NCI-H128 (cell line): Measurements from ENCODE around the gene MARCHF6.
A peak's percentile ranks its signal among the peaks of the same experiment; 100 is the strongest.
"Not testable (repeated sequence)": the region's sequence is repeated elsewhere in the genome, so short reads cannot be mapped to it uniquely, and the experiment has no call there.

Source experiments
- DNase-seq: peaks from one replicate; lab custom pipeline; 2025; ENCODE audit not compliant: unreplicated experiment; lab: John Stamatoyannopoulos, UW

Gene MARCHF6

DNA sequence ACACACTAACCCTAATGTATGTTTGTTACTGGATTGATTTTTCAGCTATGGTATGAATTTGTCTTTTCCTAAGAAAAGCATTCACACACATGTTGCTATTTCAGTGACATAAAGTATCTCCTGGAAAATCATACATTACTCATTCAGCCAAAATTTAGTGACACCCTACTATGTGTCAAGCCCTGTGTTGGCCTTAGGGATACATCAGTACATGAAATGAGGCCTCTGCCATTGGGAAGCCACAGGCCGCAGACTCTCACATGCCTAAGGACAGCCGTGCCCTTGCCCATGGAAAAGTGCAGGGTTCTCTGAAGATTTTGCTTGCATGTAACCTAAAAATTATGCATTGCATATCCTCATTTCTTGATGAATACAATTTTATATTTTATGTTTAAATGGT, 5.2 kb upstream of the MARCHF6 start:
- DNase-seq: no peak

DNA sequence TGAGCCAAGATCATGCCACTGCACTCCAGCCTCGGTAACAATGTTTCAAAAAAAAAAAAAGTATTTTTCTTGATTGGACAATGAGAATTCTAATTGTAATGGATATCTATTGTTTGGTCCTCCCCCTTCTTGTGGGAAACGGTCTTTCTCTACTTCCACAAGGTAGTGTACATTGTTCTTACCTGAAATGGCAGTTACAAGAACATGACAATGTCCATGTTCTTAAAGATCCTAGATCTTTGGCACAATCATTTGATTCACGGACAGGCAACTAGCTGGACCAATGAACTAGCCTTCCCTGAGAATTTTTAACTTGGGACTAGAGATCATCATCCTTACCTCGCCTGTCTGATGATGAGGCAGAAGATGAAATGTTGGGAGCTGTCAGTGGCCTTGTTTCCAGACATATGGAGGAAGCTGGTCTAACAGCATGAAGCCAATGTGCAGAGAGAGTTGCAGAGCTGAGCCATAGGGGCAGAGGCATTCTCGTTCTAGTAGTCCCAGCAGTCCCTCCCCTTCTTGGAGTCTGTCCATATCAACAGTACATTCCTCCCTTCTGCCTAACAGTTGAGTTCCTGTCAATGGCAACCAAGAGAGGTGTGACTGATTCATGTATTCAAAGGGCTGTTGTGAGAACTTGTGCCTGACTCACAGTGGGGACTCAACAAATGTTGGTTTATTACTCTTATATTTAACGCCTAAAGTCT, 2.1 kb upstream of the MARCHF6 start:
- no peak for DNase-seq

DNA sequence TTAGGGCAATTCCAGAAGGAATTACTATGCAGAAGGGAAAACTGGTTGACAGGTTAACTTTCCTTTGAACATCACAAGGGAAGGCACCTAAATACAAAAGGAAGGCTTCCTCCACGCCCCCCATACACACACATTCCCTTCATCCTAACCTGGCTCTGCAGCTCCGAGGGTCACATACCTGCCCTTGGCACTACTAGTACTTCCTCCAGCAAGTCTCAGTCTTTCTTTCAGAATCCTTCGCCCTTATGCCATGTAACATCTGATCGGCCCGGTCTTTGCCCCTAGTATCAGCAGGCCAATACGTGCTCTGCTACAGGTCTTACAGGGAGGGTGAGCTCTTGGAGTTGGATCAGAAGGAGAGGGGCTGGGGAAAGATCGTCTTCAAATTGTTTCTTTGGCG, 1.6 kb upstream of the MARCHF6 start:
- DNase-seq: no peak

DNA sequence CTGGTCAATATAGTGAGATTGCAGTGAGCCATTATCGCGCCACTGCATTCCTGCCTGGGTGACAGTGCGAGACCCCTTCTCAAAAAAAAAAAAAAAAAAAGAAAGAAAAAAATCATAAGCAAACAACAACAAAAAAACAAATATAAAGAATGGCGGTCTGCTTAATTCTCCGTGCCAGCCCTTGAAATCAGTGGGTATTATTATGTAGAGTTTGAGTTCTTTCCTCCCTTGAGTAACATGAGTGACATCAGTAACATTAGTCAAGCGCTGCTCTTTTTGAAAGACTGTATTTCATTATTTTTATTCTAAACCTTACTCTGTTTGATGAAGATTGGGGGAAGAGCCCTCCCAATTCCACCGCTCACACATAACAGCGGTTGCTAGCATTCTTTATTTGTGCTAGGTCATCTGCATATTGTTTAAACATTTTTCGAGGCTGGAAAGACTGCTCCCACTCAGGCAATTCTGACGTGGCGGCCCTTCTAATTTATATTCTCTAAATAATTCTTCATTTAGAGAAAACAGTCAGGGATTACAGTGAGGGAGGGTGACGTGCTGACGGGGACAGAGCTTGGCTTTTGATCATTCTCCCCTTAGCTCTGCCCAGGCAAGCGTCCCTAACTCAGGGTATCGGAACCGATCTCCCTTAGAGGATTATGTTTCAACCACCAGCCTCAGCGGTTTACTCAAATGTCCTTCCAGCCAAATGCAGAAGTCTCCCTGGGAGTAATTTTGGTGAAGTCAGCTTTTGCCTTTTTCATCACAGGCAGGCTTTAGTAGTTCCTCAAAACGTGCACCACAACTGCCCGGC, 860 bp upstream of the MARCHF6 start:
- DNase-seq: peak; percentile 74

DNA sequence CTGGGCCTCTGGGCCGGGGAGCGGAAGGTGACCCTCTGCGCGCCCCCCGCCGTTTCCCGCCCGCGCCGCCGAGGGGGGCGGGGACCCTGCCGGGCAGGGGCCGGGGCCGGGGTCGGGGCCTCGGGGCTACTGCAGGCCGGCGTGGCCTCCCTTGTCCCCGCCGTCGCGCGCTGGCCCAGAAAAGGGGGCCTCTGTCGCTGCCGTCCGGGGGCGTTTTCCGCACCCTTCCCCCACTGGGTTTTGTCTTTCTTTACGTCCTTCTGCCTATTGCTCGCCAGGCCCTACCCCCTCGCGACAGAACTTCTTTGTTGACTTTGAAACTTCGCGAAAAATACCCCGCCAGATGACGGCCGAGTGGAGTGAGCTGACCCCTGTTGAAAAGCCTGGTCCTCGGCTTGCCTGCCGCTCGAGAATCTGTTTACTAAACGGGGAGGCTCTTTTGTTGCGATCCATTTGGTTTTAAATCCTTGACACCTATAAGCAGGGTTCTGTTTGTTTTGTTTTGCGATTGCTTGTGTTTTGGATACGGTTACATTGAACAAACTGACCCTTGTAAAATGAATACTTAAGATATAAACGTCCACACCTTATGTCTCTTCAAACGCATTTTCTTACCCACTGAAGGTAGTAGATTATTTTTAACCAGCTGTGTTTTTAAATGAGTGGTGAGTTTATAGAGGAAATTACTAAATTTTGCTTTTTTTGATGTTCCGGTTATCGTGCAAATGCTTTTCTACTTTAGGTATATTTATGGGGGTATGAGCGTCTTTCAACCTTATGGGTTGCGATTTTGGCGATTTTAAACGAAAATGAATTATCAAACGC, 765 bp downstream of the MARCHF6 start:
- DNase-seq: no peak

DNA sequence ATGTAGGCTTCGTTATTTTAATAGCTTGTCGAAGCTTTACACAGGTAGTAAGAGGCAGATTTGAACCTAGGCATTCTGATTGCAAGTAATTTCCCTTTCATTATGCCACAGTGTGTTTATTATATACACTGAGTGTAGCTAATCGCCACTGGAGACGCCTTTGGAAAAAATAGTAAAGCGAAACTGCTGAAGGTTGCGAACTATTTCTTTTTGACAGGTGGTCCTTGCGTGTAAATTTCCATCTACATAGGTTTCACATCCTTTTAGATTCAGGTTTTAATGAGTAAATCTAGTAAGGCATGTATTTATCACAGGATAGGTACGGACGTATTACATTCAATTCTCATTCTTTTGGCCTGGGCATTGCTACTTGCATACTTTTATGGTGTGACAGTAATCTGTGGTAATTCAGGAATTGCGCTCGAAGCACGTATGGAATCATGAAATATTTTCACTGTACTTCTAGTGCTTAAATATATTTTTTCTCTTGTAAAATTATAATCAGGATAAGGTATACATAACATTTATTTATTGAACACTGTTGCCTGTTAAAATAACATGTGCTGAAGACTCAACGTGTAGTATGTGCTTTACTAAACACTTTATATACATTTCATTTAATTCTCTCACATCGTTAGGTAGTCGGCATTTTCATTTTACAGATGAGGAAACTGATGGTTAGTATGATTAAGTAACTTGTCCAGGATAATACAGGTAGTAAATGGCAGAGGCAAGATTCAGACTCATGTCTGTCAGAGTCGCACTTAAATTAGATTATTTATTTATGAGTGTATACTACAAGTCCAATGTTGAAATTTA, 1.8 kb downstream of the MARCHF6 start:
- peak; percentile 19 for DNase-seq

DNA sequence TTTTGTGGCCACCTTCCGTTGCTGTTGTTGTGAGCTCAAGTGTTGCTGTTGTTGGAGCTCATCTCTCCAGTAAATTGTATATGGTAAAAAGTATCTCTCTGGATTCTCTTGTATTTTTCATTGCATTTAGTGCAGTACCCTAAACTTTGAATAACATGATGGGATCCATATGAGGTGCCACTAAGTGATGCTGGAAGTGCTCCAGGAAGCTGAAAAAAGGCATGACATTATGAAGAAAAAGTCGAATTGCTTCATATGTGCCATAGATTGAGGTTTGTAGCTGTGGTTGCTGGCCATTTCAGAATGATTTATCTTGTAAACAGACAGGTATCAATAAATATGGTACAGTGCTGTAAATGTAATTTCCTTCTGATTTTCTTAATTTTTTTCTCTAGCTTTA, 5.5 kb downstream of the MARCHF6 start:
- no peak for DNase-seq

DNA sequence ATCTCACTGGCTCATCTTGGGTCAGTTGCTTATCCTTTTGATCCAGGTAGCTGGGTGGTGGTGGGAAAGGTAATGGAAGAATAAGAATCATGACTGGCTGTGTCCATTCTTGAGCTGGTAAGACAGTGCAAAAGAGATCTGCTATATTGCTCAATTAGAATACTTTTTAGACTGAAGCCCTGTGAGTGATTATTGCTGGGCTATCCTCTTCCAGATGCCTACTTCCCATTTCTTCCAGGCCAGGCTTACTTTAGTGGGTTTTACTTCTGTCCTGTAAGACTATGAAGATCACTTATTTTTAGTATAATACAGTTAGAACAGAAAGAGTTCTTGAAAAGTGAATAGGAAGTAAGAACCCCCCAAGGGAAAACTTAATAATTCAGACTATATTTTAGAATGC, 7.2 kb downstream of the MARCHF6 start:
- no peak for DNase-seq

DNA sequence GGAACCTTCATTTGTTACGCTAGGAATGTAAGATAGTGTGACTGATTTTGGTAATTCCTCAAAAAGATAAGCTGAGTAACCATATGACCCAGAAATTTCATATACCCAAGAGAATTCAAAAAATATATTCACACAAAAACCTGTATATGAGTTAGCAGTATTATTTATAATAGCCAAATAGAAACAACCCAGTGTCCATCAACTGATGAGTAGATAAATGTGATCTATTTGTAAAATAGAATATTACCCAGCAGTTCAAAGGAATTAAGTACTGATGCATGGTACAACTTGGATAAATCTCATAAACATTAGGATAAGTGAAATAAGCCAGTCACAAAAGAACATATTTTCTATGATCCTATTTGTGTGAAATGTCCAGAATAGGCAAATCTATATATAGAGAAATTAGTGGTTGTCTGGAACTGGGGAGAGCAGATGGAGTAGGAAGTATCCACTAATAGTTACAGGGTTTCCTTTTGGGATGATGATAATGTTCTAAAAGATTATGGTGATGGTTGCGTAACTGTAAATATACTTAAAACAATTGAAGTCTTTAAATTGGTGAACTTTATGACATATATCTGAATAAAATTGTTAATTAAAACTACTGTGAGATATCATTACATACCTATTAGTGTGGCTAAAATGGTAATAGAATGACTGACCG, 10.2 kb downstream of the MARCHF6 start:
- DNase-seq: no peak

DNA sequence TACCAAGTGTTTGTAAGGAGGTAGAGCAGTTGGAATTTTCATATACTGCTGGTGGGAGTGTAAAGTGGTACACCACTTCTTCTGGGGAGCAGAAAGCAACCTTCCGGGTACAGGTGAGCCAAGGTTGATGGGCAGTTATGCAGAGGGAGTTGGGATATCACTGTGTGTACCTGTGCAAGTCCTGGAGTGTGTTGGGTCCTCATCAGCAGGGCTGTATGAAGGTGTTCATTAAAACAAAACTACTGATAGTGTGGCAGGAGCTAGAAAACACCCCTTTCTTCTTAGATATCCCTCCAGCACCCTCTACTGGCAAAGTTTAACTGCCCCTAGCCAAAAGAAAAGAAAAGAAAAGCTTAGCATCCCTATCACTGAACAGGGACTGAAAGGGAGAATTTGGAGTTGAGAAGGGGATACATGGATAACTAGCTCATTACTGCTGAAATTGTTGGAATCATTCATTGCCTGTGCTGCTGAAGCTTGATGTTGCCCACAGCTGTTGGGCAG, 10.7 kb downstream of the MARCHF6 start:
- no peak for DNase-seq

DNA sequence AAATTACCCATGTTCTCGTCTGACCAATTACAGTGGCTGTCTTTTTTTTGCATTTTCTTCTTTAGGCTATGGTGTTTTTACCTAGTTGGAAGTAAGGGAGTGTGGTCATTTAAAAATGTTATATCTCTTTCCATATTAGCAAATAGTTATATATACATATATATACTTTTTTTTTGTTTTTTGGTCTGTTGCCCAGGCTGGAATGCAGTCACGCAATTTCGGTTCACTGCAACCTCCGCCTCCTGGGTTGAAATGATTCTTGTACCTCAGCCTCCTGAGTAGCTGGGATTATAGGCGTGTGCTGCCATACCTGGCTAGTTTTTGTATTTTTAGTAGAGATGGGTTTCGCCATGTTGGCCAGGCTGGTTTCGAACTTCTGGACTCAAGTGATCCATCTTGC, 12.3 kb downstream of the MARCHF6 start:
- DNase-seq: no peak

DNA sequence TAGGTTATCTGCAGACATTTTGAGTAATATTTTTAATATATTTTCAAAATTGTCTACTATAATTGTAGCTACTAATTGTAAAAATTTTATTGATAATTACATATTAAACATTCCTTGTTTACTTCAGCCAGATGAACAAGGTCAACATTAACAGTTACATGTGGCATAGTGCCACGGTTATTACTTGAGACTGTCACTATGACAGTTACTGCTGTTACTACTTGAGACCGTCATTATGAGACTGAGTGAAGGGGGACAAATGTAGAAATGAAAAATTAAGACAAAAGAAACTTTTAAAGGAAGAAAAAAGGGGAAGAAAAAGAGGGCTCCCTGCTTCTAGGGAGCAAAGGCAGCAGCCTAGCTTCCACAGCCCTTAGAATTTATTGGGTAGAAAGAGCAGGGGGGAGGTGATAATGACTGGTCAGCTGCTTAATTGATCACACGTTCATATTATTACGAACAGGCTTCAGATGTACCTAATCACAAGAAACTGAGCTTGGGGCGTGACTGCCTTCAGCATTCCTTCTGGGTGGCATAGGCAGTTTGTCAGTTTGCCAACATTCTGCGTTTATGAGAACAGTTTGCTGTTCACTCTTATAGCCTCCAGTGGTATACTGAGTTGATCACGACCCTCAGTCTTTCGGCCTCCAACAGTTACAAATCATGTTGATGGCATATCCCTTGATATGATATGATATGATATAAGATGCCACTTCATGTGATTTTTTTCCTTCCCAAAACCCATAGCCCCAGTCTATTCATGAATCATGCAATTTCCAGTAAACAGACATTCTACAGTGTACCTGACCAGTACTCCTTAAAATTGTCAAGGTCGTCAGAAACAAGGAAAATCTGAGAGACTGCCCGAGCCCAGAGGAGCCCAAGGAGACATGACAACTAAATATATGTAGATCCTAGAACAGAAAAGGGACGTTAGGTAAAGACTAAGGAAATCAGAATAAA, 13.1 kb downstream of the MARCHF6 start:
- no peak for DNase-seq

DNA sequence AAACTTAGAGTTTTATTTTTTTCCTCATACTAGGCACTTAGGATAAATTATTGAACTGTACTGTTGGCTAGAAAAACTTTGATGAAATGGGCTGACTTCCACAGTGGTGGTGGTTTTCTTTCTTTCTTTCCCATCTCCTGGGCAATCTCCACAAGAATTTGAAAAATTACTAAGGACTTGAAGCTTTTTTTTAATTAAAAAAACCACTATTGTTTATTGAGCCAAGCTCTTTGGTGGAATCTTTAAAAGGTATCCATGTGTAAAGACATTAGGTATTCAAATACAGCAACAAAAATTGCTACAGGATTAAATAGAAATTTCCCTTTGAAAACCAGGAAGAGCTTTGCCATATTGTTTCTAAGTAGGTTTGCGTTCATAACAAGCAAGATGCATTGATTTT, 14.1 kb downstream of the MARCHF6 start:
- DNase-seq: no peak

DNA sequence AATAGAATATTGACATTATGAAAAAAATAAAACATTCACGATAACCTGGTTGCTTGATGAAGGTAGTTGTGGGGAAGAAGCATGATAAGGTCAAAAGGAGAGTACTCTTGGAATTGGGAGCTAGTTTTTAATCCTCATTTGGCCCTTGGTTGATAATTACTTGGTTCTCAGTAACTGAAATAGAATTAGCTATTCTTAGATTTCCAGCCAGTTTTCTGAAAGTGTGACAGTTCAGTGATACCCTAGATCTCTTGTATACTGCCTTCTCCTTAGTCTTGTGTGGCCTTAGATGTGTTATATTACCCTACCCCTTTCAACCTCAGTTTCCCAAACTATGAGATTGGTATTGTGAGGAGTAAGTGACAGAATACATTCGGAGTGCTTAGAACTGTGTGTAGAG, 17.4 kb downstream of the MARCHF6 start:
- no peak for DNase-seq

DNA sequence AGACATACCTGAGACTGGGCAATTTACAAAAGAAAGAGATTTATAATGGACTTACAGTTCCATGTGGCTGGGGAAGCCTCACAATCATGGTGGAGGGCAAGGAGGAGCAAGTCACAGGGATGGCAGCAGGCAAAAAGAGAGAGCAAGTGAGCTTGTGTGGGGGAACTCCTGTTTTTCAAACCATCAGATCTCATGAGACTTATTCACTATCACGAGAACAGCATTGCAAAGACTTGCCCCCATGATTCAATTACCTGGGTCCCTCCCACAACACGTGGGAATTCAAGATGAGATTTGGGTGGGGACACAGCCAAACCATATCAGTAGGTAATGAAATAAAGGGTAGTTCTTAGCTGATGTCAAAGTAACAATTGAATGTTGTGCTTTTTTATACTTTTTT, 17.9 kb downstream of the MARCHF6 start:
- not testable (repeated sequence) for DNase-seq

DNA sequence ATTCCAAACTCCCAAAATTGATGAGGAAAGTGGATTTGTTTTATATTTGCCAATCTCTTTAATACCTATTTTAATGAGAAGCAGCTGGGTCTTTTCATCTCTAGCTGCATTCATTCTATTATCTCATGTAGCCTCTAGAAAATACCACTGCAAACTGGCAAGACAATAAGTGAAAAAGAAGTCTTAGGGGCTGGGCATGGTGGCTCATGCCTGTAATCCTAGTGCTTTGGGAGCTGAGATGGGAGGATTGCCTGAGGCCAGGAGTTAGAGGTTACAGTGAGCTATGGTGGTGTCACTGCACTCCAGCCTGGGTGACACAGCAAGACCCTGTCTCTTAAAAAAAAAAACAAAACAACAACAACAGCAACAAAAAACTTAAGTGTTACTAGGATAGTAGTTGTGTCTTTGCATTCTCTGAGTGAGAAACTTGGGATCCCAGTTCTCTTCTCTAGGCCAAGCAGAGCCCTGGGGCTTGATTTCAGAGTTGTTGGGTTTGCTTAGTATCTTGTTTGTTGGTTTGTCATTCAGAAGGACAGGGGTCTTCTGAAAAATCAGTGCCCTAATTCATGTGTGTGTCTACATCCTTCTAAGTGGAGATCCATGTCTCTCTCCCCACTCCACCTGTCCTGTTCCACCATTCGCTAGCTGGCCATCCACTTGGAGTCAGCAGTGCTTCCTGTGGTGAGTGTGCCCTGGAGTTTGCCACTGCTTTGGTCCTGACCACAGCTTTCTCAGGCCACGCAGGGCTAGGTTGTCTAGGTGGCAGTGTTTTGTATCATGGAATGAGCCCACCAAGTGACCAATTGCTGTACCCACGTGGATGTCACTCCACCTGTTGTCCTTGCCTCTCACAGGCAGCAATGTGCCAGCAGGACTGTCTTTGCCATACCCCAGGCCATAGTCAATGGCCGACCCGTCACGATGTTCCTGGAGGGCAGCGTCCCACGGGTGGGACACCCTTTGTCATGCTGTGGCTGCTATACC, 19.5 kb downstream of the MARCHF6 start:
- no peak for DNase-seq

DNA sequence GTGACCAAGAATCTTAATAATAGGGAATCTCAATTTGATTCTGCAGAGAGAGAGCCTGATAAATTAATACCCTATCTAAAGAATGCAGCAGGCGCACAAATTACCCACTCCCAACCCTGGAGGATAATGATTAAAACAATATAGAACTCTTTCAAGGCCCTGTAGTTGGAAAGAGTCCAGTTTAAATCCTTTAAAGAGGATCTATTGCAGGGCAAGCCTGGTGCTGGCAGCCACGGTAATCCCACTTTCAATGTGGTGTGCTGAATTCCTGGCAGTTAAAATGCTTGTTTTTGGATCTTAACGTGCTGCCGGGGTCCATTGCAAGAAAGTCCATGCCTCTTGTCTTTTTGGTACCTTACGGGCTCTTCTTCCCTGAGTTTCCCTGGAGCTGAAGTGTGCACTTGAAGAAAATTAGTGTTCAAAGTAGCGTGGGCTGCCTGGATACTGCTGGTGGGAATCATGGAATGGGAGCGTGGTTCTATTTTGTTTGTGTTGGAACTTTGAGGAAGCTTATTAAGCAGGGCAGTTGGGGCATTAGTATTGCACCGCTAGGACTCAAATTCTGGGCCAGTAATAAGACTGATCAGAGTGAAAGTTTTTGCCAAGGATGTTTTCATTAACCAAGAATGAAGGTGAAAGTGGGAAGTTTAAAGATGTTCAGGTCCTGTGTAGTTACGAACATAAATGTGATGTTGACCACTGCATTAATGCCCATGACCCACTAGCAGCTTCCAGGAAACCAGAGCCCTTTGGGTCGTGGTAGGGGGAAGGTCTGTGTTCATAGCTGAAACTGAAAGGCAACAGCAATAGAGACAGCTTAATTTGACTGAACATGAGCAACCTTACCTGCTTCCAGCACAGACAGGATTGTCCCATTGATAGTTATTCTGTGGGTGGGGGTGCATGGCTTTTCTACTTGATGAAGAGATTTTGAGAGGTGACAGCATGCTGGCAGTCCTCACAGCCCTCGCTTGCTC, 20.8 kb downstream of the MARCHF6 start:
- DNase-seq: no peak
